Measurements from ENCODE around the gene SLC17A9.
"Not testable (repeated sequence)": the region's sequence is repeated elsewhere in the genome, so short reads cannot be mapped to it uniquely, and the experiment has no call there.

The SLC17A9 gene

GRCh38 chr20:62920039-62920645 is 32.4 kb upstream of the SLC17A9 start:
- DNase-seq (ENCODE audit: low read depth in 2 of 2) = no peak

GRCh38 chr20:62921119-62921687 is 31.3 kb upstream of the SLC17A9 start:
- DNase-seq (ENCODE audit: low read depth in 2 of 2) = peak; percentile 21 to 34

GRCh38 chr20:62922451-62922921 is 30.0 kb upstream of the SLC17A9 start:
- peak in 1 of 2 donors; percentile 26 for DNase-seq (ENCODE audit: low read depth in 2 of 2)

- not testable (repeated sequence) for DNase-seq (ENCODE audit: low read depth in 2 of 2)
Measured at GRCh38 chr20:62923059-62923668, 29.3 kb upstream of the SLC17A9 start.

GRCh38 chr20:62923669-62924441 is 28.7 kb upstream of the SLC17A9 start:
- DNase-seq (ENCODE audit: low read depth in 2 of 2) = no peak

GRCh38 chr20:62924442-62925075 is 27.9 kb upstream of the SLC17A9 start:
- no peak for DNase-seq (ENCODE audit: low read depth in 2 of 2)

GRCh38 chr20:62925076-62925419 is 27.5 kb upstream of the SLC17A9 start:
- no peak for DNase-seq (ENCODE audit: low read depth in 2 of 2)

- DNase-seq (ENCODE audit: low read depth in 2 of 2) = no peak
Measured at GRCh38 chr20:62925420-62926228, 26.9 kb upstream of the SLC17A9 start.

- DNase-seq (ENCODE audit: low read depth in 2 of 2) = peak; percentile 75 to 81
Measured at GRCh38 chr20:62926229-62927127, 26.0 kb upstream of the SLC17A9 start, which contains the start of gene DIDO1. DIDO1 (minus strand) TSS chr20:62926505.

- no peak for DNase-seq (ENCODE audit: low read depth in 2 of 2)
Measured at GRCh38 chr20:62927128-62927705, 25.3 kb upstream of the SLC17A9 start.

GRCh38 chr20:62928246-62928939 is 24.1 kb upstream of the SLC17A9 start:
- no peak for DNase-seq (ENCODE audit: low read depth in 2 of 2)

- DNase-seq (ENCODE audit: low read depth in 2 of 2) = peak; percentile 23 to 27
Measured at GRCh38 chr20:62929051-62929538, 23.4 kb upstream of the SLC17A9 start.

GRCh38 chr20:62931464-62931863 is 21.0 kb upstream of the SLC17A9 start:
- DNase-seq (ENCODE audit: low read depth in 2 of 2) = no peak

GRCh38 chr20:62933966-62934365 is 18.5 kb upstream of the SLC17A9 start:
- DNase-seq (ENCODE audit: low read depth in 2 of 2) = no peak

- DNase-seq (ENCODE audit: low read depth in 2 of 2) = no peak
Measured at GRCh38 chr20:62935204-62935967, 17.1 kb upstream of the SLC17A9 start.

- DNase-seq (ENCODE audit: low read depth in 2 of 2) = no peak
Measured at GRCh38 chr20:62935968-62936585, 16.4 kb upstream of the SLC17A9 start.

GRCh38 chr20:62937268-62938104 is 15.0 kb upstream of the SLC17A9 start:
- DNase-seq (ENCODE audit: low read depth in 2 of 2) = peak; percentile 91 to 96
